Ishikawa (cell line): ENCODE data around the gene MYPOP.

Source experiments
- CEBPB ChIP-seq: IDR thresholded peaks from 2 replicates; pipeline ENCODE4 v1.6.1; 2012
- CREB1 ChIP-seq: IDR thresholded peaks from 2 replicates; pipeline ENCODE4 v1.6.1; 2012; ENCODE audit warnings: low read depth
- EGR1 ChIP-seq: IDR thresholded peaks from 2 replicates; pipeline ENCODE4 v1.6.1; 2012
- EP300 ChIP-seq: IDR thresholded peaks from 2 replicates; pipeline ENCODE4 v1.6.1; 2012; ENCODE audit warnings: borderline replicate concordance
- FOXM1 ChIP-seq: IDR thresholded peaks from 2 replicates; pipeline ENCODE4 v1.6.1; 2012; ENCODE audit warnings: low read depth, borderline replicate concordance
- MAX ChIP-seq: IDR thresholded peaks from 2 replicates; pipeline ENCODE4 v1.6.1; 2012
- NFIC ChIP-seq: IDR thresholded peaks from 2 replicates; pipeline ENCODE4 v1.6.1; 2012
- RAD21 ChIP-seq: IDR thresholded peaks from 2 replicates; pipeline ENCODE4 v1.6.1; 2012; ENCODE audit warnings: low read depth
- TAF1 ChIP-seq: IDR thresholded peaks from 2 replicates; pipeline ENCODE4 v1.6.1; 2012; ENCODE audit warnings: low read depth, mild to moderate bottlenecking
- TCF12 ChIP-seq: IDR thresholded peaks from 2 replicates; pipeline ENCODE4 v1.6.1; 2012; ENCODE audit warnings: low read depth
- TEAD4 ChIP-seq: IDR thresholded peaks from 2 replicates; pipeline ENCODE4 v1.6.1; 2012
- USF1 ChIP-seq: IDR thresholded peaks from 2 replicates; pipeline ENCODE4 v1.6.1; 2012
- YY1 ChIP-seq: IDR thresholded peaks from 2 replicates; pipeline ENCODE4 v1.6.1; 2012; ENCODE audit warnings: low read depth
- ZBTB7A ChIP-seq: IDR thresholded peaks from 2 replicates; pipeline ENCODE4 v1.6.1; 2012; ENCODE audit warnings: low read depth
- TF ChIP-seq, protein P1 (sequence below): IDR thresholded peaks from 2 replicates; pipeline ENCODE4 v1.6.1; 2012; ENCODE audit warnings: low read depth, mild to moderate bottlenecking

MYPOP gene

DNA sequence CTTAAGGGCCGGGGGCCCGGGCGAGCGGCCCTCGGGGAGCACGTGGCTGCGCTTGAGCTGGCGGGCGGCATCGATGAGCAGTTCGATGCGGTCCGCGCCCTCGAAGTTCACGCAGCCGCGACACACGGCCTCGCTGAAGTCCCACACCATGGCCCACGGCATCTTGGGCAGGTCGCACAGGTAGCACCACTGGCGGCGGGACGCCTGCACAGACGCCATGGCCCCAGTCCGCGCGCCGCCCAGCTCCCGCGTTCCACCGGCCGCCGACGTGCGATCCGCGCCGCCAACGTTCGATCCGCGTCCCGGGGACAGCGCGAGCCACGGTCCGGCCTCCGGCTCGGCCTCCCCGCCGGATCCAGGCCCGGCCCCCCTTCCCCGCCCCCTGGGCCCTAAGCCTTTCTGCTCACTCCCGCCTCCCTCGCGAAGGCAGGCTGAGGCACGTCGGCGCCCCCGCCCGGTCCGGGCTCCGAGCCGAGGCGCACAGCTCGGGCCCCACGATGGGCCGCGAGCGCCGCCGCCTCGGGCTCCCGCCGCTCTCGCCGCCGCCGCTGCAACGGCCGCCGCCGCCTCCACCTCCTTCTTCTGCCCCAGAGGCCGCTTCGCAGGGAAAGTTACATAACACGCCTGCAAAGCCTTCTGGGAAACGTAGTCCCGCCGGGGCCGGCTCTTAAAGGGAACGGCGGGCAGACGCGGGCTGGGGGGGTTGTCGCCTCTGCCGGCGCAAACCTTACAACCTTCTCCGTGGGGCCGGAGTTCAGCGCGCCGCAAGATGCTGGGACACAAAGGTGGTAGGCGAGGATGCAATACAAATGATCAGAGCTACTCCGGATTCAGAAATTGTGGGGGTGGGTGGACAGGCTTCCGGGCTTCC lies 16.6 kb downstream of the MYPOP start, which contains the start of gene IRF2BP1:
IRF2BP1 (minus strand) TSS at position 586 of the 871 bp plus-strand sequence; CDS start at position 219, 367 bp downstream.
- TF ChIP-seq ZBTB7A: no peak
- peak; percentile 84 for TF ChIP-seq MAX
- no peak for TF ChIP-seq EP300
- peak; percentile 43 for TF ChIP-seq TCF12
- no peak for TF ChIP-seq TEAD4
- no peak for TF ChIP-seq FOXM1
- no peak for TF ChIP-seq EGR1
- peak; percentile 59 for TF ChIP-seq TAF1
- TF ChIP-seq CREB1: peak; percentile 65; the same call in 1 of the 2 replicates
- TF ChIP-seq RAD21: no peak
- no peak for TF ChIP-seq NFIC
- TF ChIP-seq CEBPB: peak; percentile 97
- TF ChIP-seq USF1: no peak
- TF ChIP-seq YY1: peak; percentile 47

DNA sequence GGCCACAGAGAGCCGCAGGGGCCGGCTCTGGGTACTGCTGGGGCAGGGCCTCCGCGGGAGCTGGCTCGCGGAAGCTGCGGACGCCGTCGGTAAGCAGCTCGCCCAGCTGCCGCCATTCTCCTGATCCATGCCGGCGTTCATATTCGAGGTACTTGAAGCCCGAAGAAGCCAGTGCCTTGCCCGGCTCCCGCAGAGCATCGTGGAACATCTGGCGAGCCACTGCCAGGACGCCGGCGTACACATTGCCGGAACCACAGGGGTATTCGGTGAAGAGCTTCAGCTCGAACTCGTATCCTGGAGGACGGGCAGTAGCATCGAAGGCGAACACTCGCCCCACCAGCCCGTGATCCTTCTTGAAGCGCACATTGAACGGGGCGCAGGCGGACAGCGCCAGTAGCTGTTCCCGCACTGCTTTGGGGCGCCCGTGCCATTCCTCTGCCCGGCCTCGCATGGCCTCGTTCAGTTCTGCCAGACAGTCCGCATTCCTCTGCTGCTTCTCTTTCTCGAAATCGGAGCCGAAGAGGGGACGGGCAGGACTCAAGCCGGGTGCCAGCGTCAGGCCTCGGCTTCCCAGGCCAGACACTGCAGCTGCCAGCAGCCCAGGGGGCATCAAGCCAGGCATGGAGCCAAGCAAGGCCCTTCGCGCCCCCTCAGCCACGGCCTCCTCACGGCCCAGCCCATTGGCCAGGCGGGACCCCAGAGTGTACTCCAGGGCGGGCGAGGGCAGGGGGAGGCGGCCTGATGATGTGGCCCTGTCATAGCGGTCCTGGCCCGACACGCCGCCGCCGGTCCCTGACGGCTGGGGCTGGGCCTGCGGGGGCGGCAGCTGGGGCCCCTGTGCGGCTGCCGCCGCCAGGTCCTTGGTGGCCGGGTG lies 17.5 kb downstream of the MYPOP start:
- peak; percentile 65; the same call in 1 of the 2 replicates for TF ChIP-seq EGR1
- TF ChIP-seq, protein P1, sequence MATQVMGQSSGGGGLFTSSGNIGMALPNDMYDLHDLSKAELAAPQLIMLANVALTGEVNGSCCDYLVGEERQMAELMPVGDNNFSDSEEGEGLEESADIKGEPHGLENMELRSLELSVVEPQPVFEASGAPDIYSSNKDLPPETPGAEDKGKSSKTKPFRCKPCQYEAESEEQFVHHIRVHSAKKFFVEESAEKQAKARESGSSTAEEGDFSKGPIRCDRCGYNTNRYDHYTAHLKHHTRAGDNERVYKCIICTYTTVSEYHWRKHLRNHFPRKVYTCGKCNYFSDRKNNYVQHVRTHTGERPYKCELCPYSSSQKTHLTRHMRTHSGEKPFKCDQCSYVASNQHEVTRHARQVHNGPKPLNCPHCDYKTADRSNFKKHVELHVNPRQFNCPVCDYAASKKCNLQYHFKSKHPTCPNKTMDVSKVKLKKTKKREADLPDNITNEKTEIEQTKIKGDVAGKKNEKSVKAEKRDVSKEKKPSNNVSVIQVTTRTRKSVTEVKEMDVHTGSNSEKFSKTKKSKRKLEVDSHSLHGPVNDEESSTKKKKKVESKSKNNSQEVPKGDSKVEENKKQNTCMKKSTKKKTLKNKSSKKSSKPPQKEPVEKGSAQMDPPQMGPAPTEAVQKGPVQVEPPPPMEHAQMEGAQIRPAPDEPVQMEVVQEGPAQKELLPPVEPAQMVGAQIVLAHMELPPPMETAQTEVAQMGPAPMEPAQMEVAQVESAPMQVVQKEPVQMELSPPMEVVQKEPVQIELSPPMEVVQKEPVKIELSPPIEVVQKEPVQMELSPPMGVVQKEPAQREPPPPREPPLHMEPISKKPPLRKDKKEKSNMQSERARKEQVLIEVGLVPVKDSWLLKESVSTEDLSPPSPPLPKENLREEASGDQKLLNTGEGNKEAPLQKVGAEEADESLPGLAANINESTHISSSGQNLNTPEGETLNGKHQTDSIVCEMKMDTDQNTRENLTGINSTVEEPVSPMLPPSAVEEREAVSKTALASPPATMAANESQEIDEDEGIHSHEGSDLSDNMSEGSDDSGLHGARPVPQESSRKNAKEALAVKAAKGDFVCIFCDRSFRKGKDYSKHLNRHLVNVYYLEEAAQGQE: no peak

- TF ChIP-seq, protein P1: no peak
- TF ChIP-seq ZBTB7A: no peak
These were observed 18.3 kb downstream of the MYPOP start for GRCh38 chr19:45883881-45884681.

GRCh38 chr19:45883586-45883880 lies 18.9 kb downstream of the MYPOP start:
- TF ChIP-seq EGR1 (no peak), ZBTB7A (no peak), CEBPB (no peak), MAX (no peak)

DNA sequence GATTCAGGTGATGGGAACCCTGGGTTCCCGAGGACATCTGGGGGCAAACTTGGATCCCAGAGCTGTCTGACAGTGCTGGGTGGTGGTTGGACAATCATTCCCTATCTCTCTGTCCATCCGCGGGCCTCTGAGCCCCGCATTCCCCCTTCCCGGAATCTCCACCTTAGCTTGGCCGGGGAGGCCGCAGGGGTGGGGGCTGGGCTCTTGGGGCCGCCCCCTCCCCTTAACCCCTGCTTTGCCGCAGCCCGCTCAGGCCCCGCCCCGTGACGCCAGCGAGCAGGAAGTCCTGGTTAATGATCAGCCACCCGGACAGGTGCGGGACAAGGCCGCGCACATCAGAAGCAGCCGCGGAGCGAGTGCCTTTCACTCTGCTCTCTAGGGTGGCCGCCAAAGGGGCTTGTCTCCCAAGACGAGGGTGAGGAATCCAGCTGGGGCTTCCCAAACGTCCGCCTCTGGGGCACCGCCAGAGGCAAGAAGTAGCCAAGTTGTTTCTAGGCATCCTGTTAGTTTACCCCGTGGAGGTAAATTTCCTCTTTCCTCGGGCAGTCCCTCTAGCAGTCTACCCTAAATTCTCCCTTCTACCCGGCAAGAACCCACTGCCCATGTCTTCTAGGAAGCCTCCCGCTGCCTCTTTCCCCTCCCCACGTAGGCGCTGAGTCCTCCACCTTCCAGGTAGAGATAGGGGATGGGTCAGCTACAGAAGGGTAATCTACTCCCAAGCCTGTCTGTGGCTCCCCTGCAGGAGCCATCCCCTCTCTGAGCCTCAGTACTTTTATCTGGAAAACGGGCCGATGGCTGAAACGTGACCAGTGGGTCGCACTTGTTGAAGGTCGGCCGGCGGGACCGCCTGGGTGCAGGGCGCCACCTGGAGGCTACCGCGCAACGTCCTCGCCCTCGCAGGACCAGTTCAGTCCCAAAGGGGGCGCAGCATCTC lies 19.5 kb downstream of the MYPOP start:
- TF ChIP-seq NFIC (no peak), TCF12 (no peak), ZBTB7A (0 out of 2 replicates have a peak, but pooled peaks have one; percentile 29), FOXM1 (no peak), EGR1 (no peak), CREB1 (no peak), RAD21 (peak; percentile 69), USF1 (no peak), CEBPB (no peak), TAF1 (no peak), EP300 (no peak), YY1 (peak; percentile 36; the same call in 1 of the 2 replicates), TEAD4 (no peak), MAX (0 out of 2 replicates have a peak, but pooled peaks have one; percentile 37)
- TF ChIP-seq, protein P1: no peak
